OCI-LY1 (cell line): ENCODE results near the gene LIPA.

Experiments used
- H2AFZ ChIP-seq: fragments of 200-600 bp; sonication (generic), shearing (Covaris generic); 2 replicates; pipeline ENCODE4 v1.6.0; 2014; ENCODE audit warnings: antibody characterized with exemption, mild to moderate bottlenecking, low read length
- H3F3A ChIP-seq: fragments of 200-600 bp; sonication (generic), shearing (Covaris generic); 2 replicates; pipeline ENCODE4 v1.6.0; 2014; ENCODE audit warnings: mild to moderate bottlenecking, antibody characterized with exemption, low read length, moderate library complexity; ENCODE audit not compliant: insufficient read depth
- H3K27ac ChIP-seq: fragments of 200-600 bp; sonication (generic); 2 replicates; pipeline ENCODE4 v1.5.1; 2014; ENCODE audit warnings: low read length, mixed run types, mild to moderate bottlenecking, low read depth; ENCODE audit not compliant: poor library complexity, severe bottlenecking
- H3K27me3 ChIP-seq: fragments of 200-600 bp; sonication (generic); 2 replicates; pipeline ENCODE4 v1.6.0; 2014; ENCODE audit warnings: antibody characterized with exemption, mild to moderate bottlenecking, low read length, moderate library complexity; ENCODE audit not compliant: insufficient read depth
- H3K36me3 ChIP-seq: fragments of 200-600 bp; sonication (generic); 2 replicates; pipeline ENCODE4 v1.6.1; 2014; ENCODE audit warnings: mild to moderate bottlenecking, antibody characterized with exemption, low read length, moderate library complexity, mixed read lengths; ENCODE audit not compliant: insufficient read depth
- H3K4me1 ChIP-seq: fragments of 200-600 bp; sonication (generic); 2 replicates; pipeline ENCODE4 v1.5.1; 2014; ENCODE audit warnings: mild to moderate bottlenecking, low read length, moderate library complexity; ENCODE audit not compliant: insufficient read depth, severe bottlenecking
- H3K4me2 ChIP-seq: fragments of 200-600 bp; sonication (generic), shearing (Covaris generic); 2 replicates; pipeline ENCODE4 v1.6.1; 2014; ENCODE audit warnings: low read length
- H3K4me3 ChIP-seq: fragments of 200-600 bp; sonication (generic); 2 replicates; pipeline ENCODE4 v1.5.1; 2014; ENCODE audit warnings: low read length, low read depth, mild to moderate bottlenecking, mixed read lengths; ENCODE audit not compliant: poor library complexity, severe bottlenecking
- H3K79me2 ChIP-seq: fragments of 200-600 bp; shearing (Covaris generic); 2 replicates; pipeline ENCODE4 v1.6.1; 2016; ENCODE audit warnings: mixed run types, low read length, mixed read lengths; ENCODE audit not compliant: insufficient read depth
- H3K9ac ChIP-seq: fragments of 200-600 bp; sonication (generic), shearing (Covaris generic); 2 replicates; pipeline ENCODE4 v1.6.1; 2014; ENCODE audit warnings: mild to moderate bottlenecking, low read length, mixed read lengths
- H3K9me2 ChIP-seq: fragments of 200-600 bp; sonication (generic), shearing (Covaris generic); 2 replicates; pipeline ENCODE4 v1.6.1; 2014; ENCODE audit warnings: low read depth, mild to moderate bottlenecking, low read length, mixed read lengths
- H3K9me3 ChIP-seq: fragments of 200-600 bp; shearing (Covaris generic); 2 replicates; pipeline ENCODE4 v1.6.1; 2014; ENCODE audit warnings: low read length, mixed read lengths
- H4K20me1 ChIP-seq: fragments of 200-600 bp; sonication (generic), shearing (Covaris generic); 2 replicates; pipeline ENCODE4 v1.6.0; 2016; ENCODE audit warnings: mild to moderate bottlenecking, low read length; ENCODE audit not compliant: insufficient read depth
- EZH2 ChIP-seq: fragments of 200-600 bp; sonication (generic), shearing (Covaris generic); IDR thresholded peaks from 2 replicates; pipeline ENCODE4 v1.8.0; 2017; ENCODE audit warnings: borderline replicate concordance, mixed run types, mild to moderate bottlenecking, antibody characterized with exemption, low read length, moderate library complexity, mixed read lengths
- TF ChIP-seq, protein P1 (sequence below): fragments of 200-600 bp; sonication (generic), shearing (Covaris generic); IDR thresholded peaks from 2 replicates; pipeline ENCODE4 v1.5.1; 2017; ENCODE audit warnings: mild to moderate bottlenecking, antibody characterized with exemption, low read length, moderate library complexity, mixed read lengths

Gene LIPA

DNA sequence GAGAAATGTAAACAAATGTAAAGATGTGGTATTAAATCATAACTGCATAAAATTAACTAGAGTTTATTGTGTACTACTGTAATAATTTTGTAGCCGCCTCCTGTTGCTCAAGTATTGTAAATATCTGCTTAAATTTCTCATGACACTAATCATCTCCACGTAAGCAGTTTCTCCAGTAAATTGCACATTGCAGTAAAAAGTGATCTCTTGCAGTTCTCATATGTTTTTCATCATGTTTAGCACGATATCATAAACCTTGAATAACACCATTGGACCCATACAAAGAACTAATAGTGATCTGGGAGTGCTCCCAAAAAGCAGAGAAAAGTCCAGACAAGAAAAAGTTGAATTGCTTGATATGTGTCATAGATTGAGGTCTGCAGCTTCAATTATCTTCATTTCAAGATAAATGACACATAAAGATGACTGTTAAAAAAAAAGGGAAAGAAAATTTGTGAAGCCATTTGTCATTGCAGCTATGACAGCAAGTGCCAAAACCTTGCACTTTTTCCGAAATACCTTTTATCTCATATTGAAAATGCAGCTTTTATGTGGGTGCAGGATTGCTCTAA, 15.3 kb downstream of the LIPA start:
- H3K27ac ChIP-seq = no peak overlapping the region
- H4K20me1 ChIP-seq = no peaks in the 10 kb centered on the region

DNA sequence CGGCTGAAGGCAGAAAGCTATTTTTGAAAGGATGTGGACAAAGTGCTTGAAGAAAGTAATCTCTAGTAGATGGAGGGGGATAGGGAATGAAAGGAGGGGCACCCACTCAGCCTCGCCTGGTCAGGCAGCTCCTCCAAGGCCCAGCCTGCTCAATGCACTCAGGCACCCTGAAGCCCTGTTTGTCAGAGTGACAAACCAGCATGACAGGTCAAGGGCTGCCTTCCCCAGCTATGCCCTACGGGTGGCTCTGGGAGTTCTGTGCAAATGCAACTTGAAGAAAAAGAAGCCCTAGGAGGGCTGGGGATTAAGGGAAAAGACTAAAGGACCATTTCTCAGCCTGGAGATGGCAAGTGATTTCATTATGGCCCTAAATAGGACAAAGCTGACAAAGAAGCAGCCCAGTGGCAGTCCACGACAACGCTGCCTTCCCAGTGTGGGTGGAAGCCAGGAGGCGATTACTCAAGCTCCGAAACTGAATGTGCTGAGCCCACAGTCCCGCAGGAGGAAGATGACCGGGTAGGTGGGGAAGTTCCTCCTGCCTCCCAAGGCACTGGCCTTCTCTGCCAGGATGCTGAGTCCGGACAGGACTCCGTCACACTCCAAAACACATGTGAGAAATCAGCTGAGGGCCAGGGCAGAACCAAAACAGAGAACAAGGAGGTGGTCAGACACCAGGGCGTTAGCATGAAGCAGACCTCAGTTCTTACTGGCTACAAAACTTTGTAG, 16.3 kb downstream of the LIPA start:
- Histone ChIP-seq H2AFZ (no peak overlapping the region), H3K9ac (no peak overlapping the region), H3K4me1 (no peaks in the 10 kb centered on the region), H3K4me3 (no peak overlapping the region), H3F3A (no peaks in the 10 kb centered on the region), H3K4me2 (no peak overlapping the region), H3K36me3 (no peaks in the 10 kb centered on the region), H3K27ac (no peak overlapping the region), H3K9me3 (no peaks in the 10 kb centered on the region), H3K79me2 (no peaks in the 10 kb centered on the region), H4K20me1 (no peaks in the 10 kb centered on the region), H3K9me2 (no peaks in the 10 kb centered on the region), H3K27me3 (no peaks in the 10 kb centered on the region)
- TF ChIP-seq, protein P1, sequence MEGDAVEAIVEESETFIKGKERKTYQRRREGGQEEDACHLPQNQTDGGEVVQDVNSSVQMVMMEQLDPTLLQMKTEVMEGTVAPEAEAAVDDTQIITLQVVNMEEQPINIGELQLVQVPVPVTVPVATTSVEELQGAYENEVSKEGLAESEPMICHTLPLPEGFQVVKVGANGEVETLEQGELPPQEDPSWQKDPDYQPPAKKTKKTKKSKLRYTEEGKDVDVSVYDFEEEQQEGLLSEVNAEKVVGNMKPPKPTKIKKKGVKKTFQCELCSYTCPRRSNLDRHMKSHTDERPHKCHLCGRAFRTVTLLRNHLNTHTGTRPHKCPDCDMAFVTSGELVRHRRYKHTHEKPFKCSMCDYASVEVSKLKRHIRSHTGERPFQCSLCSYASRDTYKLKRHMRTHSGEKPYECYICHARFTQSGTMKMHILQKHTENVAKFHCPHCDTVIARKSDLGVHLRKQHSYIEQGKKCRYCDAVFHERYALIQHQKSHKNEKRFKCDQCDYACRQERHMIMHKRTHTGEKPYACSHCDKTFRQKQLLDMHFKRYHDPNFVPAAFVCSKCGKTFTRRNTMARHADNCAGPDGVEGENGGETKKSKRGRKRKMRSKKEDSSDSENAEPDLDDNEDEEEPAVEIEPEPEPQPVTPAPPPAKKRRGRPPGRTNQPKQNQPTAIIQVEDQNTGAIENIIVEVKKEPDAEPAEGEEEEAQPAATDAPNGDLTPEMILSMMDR = no peak
- no peak for TF ChIP-seq EZH2

More for the DNA sequence above, 15.3 kb downstream of the LIPA start:
- no peaks in the 10 kb centered on the region for H3K36me3 ChIP-seq
- H3K9me2 ChIP-seq = no peaks in the 10 kb centered on the region
- no peak overlapping the region for H3K4me2 ChIP-seq
- H3K4me1 ChIP-seq = no peaks in the 10 kb centered on the region
- no peaks in the 10 kb centered on the region for H3F3A ChIP-seq
- TF ChIP-seq, protein P1 = no peak
- no peak for TF ChIP-seq EZH2
- H3K79me2 ChIP-seq = no peaks in the 10 kb centered on the region
- no peak overlapping the region for H3K4me3 ChIP-seq
- no peak overlapping the region for H3K9ac ChIP-seq
- H2AFZ ChIP-seq = no peak overlapping the region
- H3K9me3 ChIP-seq = no peaks in the 10 kb centered on the region
- no peaks in the 10 kb centered on the region for H3K27me3 ChIP-seq

DNA sequence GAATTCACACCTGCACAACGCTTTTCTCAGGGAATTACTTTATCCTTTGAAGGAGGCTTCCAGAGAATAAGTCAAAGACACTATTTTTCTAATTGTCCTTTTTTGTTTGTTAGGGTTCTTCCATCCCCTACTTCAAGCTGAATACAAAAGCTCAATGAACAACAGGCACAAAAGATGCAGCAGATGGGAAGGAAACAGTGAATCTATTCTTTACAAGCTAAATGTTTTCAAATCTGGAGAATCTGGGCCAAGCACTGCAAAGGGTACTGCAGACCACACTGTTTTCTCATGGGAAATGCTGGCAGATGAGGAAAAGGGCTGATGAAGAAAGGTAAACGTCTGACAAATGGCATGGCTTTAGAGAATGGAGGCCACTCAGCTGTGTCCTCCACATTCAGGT, 18.5 kb downstream of the LIPA start:
- Histone ChIP-seq H3K79me2 (no peaks in the 10 kb centered on the region), H3K9me2 (no peaks in the 10 kb centered on the region), H3K4me3 (no peak overlapping the region), H3K9ac (no peak overlapping the region), H3K36me3 (no peaks in the 10 kb centered on the region; the same call in 1 of the 2 replicates), H3K27ac (no peak overlapping the region), H4K20me1 (no peaks in the 10 kb centered on the region), H3K9me3 (no peaks in the 10 kb centered on the region), H3K4me1 (no peaks in the 10 kb centered on the region), H3K27me3 (no peaks in the 10 kb centered on the region), H2AFZ (no peak overlapping the region), H3F3A (no peaks in the 10 kb centered on the region), H3K4me2 (no peak overlapping the region)
- TF ChIP-seq, protein P1 = no peak
- no peak for TF ChIP-seq EZH2
